ENCODE measurements around the gene CENPVL1.

CENPVL1 gene

DNA sequence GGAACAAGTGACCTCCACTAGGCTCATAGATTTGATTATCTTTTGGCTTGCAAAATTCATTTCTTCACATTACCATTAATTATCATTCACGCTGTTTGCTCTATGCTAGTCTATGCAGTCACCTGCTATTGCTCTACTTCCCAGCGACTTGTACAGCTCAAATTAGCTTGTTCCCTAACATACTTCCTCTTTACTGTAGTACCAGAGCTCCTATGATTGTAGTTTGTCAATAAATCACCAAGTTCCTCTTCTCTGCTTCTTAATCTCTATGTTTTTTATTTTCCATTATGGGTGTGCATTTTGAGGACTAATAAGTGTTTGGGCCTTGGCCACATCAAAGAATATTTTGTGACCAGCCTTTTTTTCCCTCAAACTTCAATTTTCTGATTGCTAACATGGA lies 26.8 kb downstream of the CENPVL1 start:
- Histone ChIP-seq H3K4me1 (ENCODE audit: low read length) (no peaks in the 10 kb centered on the region), H3K27me3 (replicated peaks; ENCODE audit: insufficient read depth, low read length) (no peaks in the 10 kb centered on the region), H3K9ac (ENCODE audit: low read length) (no peak overlapping the region), H4K20me1 (ENCODE audit: insufficient read depth, low read length) (no peaks in the 10 kb centered on the region), H3K9me3 (replicated peaks; ENCODE audit: insufficient read depth, low read length) (no peaks in the 10 kb centered on the region), H3K9me2 (replicated peaks; ENCODE audit: insufficient read depth, low read length) (no peaks in the 10 kb centered on the region), H3K4me2 (ENCODE audit: low read depth, low read length) (no peak overlapping the region), H3K36me3 (replicated peaks; ENCODE audit: insufficient read depth, low read length) (no peaks in the 10 kb centered on the region), H3K79me2 (ENCODE audit: low read length) (no peaks in the 10 kb centered on the region), H3K4me3 (ENCODE audit: low read length) (no peak overlapping the region), H3F3A (ENCODE audit: insufficient read depth, low read length) (no peaks in the 10 kb centered on the region), H3K27ac (ENCODE audit: low read length) (no peak overlapping the region), H2AFZ (ENCODE audit: low read length) (no peak overlapping the region)
- TF ChIP-seq, protein P1, sequence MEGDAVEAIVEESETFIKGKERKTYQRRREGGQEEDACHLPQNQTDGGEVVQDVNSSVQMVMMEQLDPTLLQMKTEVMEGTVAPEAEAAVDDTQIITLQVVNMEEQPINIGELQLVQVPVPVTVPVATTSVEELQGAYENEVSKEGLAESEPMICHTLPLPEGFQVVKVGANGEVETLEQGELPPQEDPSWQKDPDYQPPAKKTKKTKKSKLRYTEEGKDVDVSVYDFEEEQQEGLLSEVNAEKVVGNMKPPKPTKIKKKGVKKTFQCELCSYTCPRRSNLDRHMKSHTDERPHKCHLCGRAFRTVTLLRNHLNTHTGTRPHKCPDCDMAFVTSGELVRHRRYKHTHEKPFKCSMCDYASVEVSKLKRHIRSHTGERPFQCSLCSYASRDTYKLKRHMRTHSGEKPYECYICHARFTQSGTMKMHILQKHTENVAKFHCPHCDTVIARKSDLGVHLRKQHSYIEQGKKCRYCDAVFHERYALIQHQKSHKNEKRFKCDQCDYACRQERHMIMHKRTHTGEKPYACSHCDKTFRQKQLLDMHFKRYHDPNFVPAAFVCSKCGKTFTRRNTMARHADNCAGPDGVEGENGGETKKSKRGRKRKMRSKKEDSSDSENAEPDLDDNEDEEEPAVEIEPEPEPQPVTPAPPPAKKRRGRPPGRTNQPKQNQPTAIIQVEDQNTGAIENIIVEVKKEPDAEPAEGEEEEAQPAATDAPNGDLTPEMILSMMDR (IDR thresholded peaks at IDR 0.05; ENCODE audit: low read length), result no peak
- TF ChIP-seq EZH2phosphoT487 (IDR thresholded peaks at IDR 0.05; ENCODE audit: low read length), result no peak
- no peak for TF ChIP-seq EZH2 (optimal IDR thresholded peaks at IDR 0.05; ENCODE audit: low read depth, low read length)
- no peak for DNase-seq

DNA sequence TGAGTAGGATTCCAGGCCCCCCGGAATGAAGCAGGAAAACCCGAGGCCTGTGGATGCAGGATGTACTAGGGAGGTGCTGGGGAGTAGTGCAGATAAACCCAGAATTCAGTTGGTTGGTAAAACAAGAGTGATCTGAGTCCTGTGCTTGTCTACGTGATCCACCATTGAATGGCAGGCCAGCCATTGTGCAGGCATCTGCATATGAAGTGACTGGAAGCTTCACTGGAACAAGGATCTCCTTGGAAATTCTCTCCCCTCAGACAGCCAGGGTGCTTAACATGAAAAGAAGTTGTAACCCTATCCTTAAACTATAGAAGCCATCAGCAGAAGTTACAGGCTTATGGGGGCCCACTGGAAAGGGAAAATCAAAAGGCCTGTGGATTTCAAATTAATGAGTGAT lies 32.3 kb downstream of the CENPVL1 start:
- Histone ChIP-seq H3K9ac (ENCODE audit: low read length) (no peak overlapping the region), H3K79me2 (ENCODE audit: low read length) (peaks cover 21% of the 10 kb centered on the region), H3K27me3 (replicated peaks; ENCODE audit: insufficient read depth, low read length) (no peaks in the 10 kb centered on the region), H3K4me3 (ENCODE audit: low read length) (peak overlapping the region; percentile 75; the same call in 1 of the 2 replicates), H3K4me1 (ENCODE audit: low read length) (no peaks in the 10 kb centered on the region), H2AFZ (ENCODE audit: low read length) (peak overlapping the region; percentile 66), H3K4me2 (ENCODE audit: low read depth, low read length) (peak overlapping the region; percentile 54), H4K20me1 (ENCODE audit: insufficient read depth, low read length) (no peaks in the 10 kb centered on the region), H3K36me3 (replicated peaks; ENCODE audit: insufficient read depth, low read length) (no peaks in the 10 kb centered on the region), H3K27ac (ENCODE audit: low read length) (no peak overlapping the region), H3K9me3 (replicated peaks; ENCODE audit: insufficient read depth, low read length) (no peaks in the 10 kb centered on the region), H3K9me2 (replicated peaks; ENCODE audit: insufficient read depth, low read length) (no peaks in the 10 kb centered on the region), H3F3A (ENCODE audit: insufficient read depth, low read length) (no peaks in the 10 kb centered on the region)
- no peak for DNase-seq
- TF ChIP-seq EZH2phosphoT487 (IDR thresholded peaks at IDR 0.05; ENCODE audit: low read length), result no peak
- no peak for TF ChIP-seq EZH2 (optimal IDR thresholded peaks at IDR 0.05; ENCODE audit: low read depth, low read length)
- TF ChIP-seq, protein P1 (IDR thresholded peaks at IDR 0.05; ENCODE audit: low read length), result no peak

DNA sequence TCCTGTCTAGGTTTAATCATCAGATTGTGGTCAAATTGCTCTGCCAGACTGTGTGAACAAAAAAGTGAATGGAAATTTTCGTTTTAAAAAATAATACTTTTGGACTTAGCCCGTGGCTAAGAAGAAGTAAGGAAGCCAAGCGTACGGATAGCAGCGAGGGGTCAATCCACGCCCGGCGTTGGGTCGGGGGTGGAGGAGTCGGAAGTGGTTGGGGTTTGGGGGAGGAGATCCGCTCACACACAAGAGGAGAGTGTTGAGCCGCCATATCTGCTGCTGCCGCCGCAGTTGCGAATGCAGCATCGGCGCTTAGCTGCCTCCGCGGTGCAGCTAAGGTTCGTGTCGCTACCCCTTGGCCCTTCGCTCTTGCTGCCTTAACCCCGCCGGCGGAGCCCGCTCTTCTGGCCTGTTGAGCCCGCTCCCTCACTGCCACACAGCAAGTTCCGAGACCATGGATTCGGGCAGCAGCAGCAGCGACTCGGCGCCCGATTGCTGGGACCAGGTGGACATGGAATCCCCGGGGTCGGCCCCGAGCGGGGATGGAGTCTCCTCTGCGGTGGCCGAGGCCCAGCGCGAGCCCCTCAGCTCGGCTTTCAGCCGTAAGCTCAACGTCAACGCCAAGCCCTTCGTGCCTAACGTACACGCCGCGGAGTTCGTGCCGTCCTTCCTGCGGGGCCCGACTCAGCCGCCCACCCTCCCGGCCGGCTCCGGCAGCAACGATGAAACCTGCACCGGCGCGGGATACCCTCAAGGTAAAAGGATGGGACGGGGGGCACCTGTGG lies 33.1 kb downstream of the CENPVL1 start, which contains the start of gene GSPT2:
Gene GSPT2, plus strand, starts transcription at position 264 of the 779 bp plus-strand sequence. Its CDS starts 185 bp downstream, at position 449.
- Histone ChIP-seq H3K4me1 (ENCODE audit: low read length) (no peaks in the 10 kb centered on the region), H3K4me2 (ENCODE audit: low read depth, low read length) (peak within 1 kb of the TSS; percentile 57), H3K27me3 (replicated peaks; ENCODE audit: insufficient read depth, low read length) (no peaks in the 10 kb centered on the region), H3K79me2 (ENCODE audit: low read length) (peaks cover 21% of the 10 kb centered on the region), H3F3A (ENCODE audit: insufficient read depth, low read length) (no peaks in the 10 kb centered on the region), H3K27ac (ENCODE audit: low read length) (peak within 1 kb of the TSS; percentile 43; the same call in 1 of the 2 replicates), H3K36me3 (replicated peaks; ENCODE audit: insufficient read depth, low read length) (no peaks in the 10 kb centered on the region), H3K4me3 (ENCODE audit: low read length) (peak within 1 kb of the TSS; percentile 75), H3K9me3 (replicated peaks; ENCODE audit: insufficient read depth, low read length) (no peaks in the 10 kb centered on the region), H3K9me2 (replicated peaks; ENCODE audit: insufficient read depth, low read length) (no peaks in the 10 kb centered on the region), H2AFZ (ENCODE audit: low read length) (peak within 1 kb of the TSS; percentile 66), H4K20me1 (ENCODE audit: insufficient read depth, low read length) (no peaks in the 10 kb centered on the region), H3K9ac (ENCODE audit: low read length) (peak within 1 kb of the TSS; percentile 69; the same call in 1 of the 2 replicates)
- peak; percentile 61 for DNase-seq
- TF ChIP-seq, protein P1 (IDR thresholded peaks at IDR 0.05; ENCODE audit: low read length), result no peak
- no peak for TF ChIP-seq EZH2phosphoT487 (IDR thresholded peaks at IDR 0.05; ENCODE audit: low read length)
- no peak for TF ChIP-seq EZH2 (optimal IDR thresholded peaks at IDR 0.05; ENCODE audit: low read depth, low read length)

Data from MM.1S (cell line).